ENCODE data around the gene CRKL.

DNA sequence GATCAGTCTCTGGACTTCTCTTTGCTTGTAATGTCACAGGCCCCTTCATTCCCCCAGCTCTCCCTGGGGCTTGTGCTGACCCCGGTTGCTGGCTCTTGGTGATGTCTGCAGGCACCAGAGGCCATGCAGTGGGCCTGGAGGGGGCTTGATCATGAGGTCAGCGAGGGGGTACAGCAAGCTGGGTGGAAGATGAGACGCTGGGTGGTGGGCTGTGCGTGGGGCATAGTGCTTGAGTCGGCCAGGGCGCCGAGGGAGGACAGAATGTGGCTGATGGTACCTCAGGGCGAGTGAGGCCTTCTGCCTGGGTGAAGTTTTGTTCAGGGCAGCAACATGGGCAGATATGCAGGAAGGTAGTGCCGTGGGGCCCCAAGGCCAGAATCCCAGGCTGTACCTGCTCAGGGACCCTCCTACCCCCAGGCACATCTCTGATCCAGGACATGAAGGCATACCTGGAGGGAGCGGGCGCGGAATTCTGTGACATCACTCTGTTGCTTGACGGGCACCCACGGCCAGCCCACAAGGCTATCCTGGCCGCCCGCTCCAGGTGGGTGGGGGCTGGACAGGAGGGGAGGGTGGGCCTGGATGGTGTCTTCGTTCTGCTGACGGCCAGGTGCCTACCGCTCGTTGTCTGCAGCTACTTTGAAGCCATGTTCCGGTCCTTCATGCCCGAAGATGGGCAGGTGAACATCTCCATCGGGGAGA lies 78.3 kb downstream of the CRKL start:
- no peak for TF ChIP-seq EZH2 (IDR thresholded peaks at IDR 0.05)
- TF ChIP-seq, protein P1, sequence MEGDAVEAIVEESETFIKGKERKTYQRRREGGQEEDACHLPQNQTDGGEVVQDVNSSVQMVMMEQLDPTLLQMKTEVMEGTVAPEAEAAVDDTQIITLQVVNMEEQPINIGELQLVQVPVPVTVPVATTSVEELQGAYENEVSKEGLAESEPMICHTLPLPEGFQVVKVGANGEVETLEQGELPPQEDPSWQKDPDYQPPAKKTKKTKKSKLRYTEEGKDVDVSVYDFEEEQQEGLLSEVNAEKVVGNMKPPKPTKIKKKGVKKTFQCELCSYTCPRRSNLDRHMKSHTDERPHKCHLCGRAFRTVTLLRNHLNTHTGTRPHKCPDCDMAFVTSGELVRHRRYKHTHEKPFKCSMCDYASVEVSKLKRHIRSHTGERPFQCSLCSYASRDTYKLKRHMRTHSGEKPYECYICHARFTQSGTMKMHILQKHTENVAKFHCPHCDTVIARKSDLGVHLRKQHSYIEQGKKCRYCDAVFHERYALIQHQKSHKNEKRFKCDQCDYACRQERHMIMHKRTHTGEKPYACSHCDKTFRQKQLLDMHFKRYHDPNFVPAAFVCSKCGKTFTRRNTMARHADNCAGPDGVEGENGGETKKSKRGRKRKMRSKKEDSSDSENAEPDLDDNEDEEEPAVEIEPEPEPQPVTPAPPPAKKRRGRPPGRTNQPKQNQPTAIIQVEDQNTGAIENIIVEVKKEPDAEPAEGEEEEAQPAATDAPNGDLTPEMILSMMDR (IDR thresholded peaks at IDR 0.05): no peak

Measured in neural progenitor cell (in vitro differentiated cells).